Lung microvascular endothelial cell (primary cell): ENCODE results near the gene FAM78A. TPM values are rescaled to one million over a fixed set of nuclear protein-coding genes. Genes with fewer than 3 reads are reported as not detected.
"Not testable (repeated sequence)": the region's sequence is repeated elsewhere in the genome, so short reads cannot be mapped to it uniquely, and the experiment has no call there.

Source experiments
- DNase-seq, 2 donors: peaks; one replicate each; pipeline versions ENCODE4 v3.0.0 to v3.0.0-alpha.2; 2010; ENCODE audit warnings: low read depth in 2 of 2
- total RNA-seq: library from RNA; depleted of rRNA; stranded (reverse); fragments of >200 nt; gene quantifications from 2 replicates; pipeline ENCODE4 v1.2.1, GENCODE V29; 2014

The FAM78A gene
- total RNA-seq, 1 donor from 2014 or later: 3.8 TPM

GRCh38 chr9:131281119-131281965, 5.0 kb upstream of the FAM78A start:
- DNase-seq: no peak

- DNase-seq: no peak
These were observed 4.3 kb upstream of the FAM78A start for GRCh38 chr9:131280660-131281059.

- no peak for DNase-seq
These were observed 3.7 kb upstream of the FAM78A start for GRCh38 chr9:131279863-131280570.

DNA sequence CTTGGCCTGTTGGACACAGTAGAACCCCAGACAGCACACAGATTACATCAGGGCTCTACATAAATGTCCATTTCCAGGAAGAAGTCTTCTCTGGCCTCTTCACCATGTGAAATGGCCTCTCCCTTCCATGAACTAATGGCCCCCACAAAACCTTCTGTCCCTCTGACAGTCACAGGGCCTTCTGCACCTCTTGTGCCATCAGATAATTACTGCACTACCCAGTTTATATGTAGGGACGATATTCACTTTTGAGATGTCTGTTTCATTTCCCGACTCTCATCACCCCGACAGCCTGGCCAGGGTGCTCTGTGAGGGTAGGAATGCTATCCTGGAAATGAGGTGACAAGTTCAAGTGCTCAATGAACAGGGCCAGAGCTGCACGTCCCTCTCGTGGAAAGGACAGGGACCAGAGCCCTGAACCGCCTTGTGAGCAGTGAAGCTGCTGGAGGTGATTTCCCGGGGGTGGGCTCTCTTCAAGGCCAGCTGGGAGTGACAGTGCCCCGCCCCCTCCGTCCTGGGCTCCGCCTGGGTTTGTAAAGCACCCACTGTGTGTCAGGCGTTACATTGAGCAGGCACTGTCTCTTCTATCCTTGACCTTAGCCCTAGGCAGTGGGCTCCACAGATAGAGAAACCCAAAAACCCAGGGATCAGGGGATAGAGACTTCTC, 3.0 kb upstream of the FAM78A start:
- no peak for DNase-seq

- no peak for DNase-seq
These were observed 2.4 kb upstream of the FAM78A start for GRCh38 chr9:131278702-131279111.

GRCh38 chr9:131277910-131278701, 1.8 kb upstream of the FAM78A start:
- DNase-seq: peak; percentile 83 to 87

- no peak for DNase-seq
These were observed 1.1 kb upstream of the FAM78A start for GRCh38 chr9:131277287-131277909.

- DNase-seq: peak in 1 of 2 donors; percentile 20
These were observed 579 bp upstream of the FAM78A start for GRCh38 chr9:131276891-131277286.

DNA sequence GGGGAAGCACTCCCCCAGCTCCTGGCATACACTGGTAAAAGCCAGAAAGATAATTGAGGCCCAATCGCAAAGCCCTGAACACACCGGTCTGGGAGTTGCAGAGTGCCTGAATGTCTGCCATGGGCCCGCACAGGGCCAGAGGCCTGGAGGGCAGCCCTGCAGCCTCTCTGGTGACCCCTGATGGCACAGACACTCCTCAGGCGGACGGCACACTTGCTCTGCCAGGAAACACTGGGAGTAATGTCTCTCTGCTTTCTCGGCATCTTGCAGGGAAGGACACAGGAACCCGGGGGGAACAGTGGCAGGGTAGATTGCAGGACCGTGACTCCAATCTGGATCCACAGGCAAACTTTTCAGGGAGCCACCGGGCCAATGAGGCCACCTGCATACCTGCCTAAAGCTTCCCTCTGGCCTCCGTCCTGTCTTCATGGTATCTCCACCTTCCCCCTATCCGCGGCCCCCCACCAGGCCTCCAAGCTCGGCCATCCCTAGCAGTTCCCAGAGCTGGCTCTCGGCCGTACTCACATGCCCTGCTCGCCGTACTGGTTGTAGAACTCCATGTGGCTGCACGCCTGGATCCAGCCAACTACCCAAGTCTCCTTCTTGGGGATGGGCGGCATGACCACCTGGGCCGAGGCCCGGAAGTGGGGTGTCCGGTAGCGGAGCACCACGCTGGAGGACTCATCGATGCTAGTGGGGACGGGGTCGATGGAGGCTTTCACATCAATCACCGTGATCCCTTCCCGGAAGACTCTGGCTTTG, 797 bp downstream of the FAM78A start:
- DNase-seq: peak in 1 of 2 donors; percentile 16

- DNase-seq: no peak
These were observed 1.5 kb downstream of the FAM78A start for GRCh38 chr9:131274674-131275331.

DNA sequence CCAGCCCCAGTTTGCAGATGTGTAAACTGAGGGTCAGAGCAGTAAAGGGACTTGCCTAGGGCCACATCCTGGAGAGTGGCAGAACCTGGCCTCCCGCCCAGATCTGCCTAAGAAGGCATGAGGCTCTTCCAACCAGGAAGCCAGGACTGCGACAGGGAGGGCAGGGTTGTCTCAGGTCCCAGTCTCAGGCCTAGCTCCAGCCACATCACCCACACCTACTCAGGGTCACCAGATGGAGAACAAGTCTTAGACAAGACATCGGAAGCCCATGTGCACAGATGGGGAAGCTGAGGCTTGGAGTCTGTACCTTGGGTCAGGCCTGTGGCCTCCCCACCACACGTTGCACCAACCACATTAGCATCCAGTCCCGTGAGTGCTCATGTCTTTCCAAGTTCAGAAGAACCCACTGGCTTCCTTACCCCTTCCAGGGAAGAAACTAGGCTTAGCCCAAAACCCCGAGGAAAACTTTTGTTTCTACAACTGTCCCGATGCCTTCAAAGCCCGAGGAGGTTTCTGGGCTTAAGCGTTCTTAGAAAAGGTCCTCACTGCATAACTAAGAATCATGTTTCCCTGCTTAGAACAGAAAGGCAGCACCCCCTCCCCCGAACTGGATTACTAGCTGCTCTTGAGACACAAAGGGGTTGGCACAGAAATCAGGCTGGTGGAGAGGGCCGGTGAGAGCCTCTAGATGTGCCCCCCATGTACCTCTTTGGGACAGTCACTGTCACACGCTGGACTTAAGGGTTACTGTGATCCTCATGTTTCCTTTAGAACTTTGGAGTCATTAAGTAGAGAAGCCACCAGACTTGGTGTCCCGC, 2.2 kb downstream of the FAM78A start:
- DNase-seq: no peak

DNA sequence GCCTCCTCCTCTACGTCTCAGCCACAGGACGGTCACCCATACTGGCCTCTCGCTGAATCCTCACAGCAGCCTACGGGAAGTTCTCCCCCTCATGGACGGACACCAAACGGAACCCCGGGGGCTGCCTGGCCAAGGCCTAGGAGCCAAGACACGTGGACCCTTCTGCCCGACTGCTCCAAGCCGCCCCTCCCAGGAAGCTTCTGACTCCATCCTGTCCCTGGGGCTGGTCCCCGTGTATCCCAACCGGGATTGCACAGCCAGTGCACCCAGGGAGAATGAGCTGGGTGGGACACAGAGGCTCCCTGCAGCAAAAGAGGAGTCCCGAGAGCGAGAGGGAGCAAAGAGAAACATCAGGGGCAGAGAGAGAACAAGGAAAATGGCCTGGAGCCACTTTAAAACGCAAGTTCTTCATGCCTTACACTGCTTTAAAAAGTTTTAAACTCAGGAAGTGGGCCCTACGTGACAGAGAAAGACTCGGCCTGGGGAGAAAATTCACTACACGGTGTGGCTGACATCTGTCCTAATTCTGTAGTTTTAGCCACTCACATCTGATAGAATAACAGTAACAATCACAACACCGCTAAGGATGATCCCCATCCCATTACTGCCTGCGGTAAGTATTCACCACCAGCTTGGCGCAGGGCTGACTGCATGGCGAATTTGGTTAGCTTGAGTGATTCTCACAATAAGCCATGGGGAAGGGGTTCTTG, 3.0 kb downstream of the FAM78A start:
- no peak for DNase-seq

DNA sequence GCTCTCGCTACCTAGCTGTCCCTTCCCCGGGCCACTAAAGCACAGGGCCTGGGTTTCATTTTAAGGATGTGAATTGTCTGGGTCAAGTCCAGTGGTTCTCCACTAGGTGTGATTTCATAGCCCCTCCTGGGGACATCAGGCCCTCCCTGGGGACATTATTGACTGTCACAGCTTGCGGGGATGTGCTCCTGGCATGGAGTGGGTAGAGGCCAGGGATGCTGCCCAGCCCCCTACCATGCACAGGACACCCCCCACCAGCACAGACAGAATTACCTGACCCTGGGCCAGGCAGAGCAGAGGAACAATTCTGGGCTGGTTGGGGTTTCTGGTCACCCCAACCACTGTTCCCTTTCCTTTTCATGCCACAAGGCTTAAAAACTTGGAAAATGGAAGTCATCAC, 4.1 kb downstream of the FAM78A start:
- DNase-seq: no peak

GRCh38 chr9:131271506-131271931, 4.8 kb downstream of the FAM78A start:
- no peak for DNase-seq

DNA sequence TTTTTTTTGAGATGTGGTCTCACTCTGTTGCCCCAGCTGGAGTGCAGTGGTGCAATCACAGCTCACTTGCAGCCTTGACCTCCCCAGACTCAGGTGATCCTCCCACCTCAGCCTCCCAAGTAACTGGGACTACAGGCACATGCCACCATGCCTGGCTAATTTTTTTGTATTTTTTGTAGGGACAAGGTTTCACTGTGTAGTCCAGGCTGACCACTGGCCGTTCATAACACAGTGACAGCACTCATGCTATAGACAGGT, 5.4 kb downstream of the FAM78A start:
- DNase-seq: not testable (repeated sequence)

DNA sequence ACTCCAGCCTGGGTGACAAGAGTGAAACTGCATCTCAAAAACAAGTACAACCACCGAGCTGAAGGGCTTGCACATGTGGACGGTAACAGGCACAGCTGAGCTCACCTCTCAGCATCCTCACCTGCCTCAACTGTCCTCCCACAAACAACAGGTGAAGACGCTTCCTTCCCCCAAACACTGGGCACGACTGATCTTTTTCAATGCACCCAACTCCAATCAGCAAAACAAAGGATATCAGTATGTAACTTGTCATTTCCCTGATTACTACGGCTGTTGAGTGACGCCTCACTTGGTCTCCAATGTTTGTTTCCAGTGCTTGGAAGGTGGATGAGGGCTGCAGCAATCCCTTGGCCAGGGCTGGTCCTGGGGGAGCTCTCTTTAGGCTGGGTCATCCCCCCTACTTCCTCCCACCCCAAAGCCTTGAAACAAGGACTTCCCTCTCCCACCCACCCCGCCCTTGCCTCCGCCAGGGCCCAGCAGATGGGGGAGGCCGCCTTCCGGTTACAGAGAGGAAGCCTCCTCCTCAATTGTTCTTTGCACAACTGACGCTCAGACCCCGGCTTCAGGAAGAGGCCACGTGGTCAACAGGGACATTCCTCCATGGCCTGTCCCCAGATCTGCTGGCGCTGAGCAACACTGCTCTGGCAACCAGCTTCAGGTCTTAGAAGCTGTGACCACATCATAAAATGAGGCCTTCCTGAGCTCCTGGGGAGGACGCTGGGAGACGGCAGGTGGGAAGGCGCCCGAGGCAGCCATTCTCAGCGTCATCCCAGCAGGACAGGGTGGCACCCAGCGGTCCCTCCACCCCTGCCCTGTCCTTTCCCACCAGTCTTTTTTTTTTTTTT, 5.9 kb downstream of the FAM78A start:
- DNase-seq: peak; percentile 63 to 70
